Endothelial cell (in vitro differentiated cells): Measurements from ENCODE around the gene SLC43A3. TPM values are rescaled to one million over a fixed set of nuclear protein-coding genes. Genes with fewer than 3 reads are reported as not detected.

Experiments used
- DNase-seq: peaks from one replicate; pipeline ENCODE4 v3.0.0; 2021; ENCODE audit warnings: low spot score
- H3K27ac Mint-ChIP-seq: one replicate; pipeline ENCODE4 v1.8.0; 2021; ENCODE audit warnings: mixed read lengths, inconsistent platforms; ENCODE audit not compliant: unreplicated experiment
- H3K27me3 Mint-ChIP-seq: one replicate; pipeline ENCODE4 v1.8.0; 2021; ENCODE audit warnings: mild to moderate bottlenecking, moderate library complexity, mixed read lengths, inconsistent platforms; ENCODE audit not compliant: unreplicated experiment
- H3K36me3 Mint-ChIP-seq: one replicate; pipeline ENCODE4 v1.8.0; 2021; ENCODE audit warnings: mild to moderate bottlenecking, low read depth, mixed read lengths, inconsistent platforms; ENCODE audit not compliant: unreplicated experiment
- H3K4me1 Mint-ChIP-seq: one replicate; pipeline ENCODE4 v1.8.0; 2021; ENCODE audit warnings: mild to moderate bottlenecking, mixed read lengths, inconsistent platforms; ENCODE audit not compliant: unreplicated experiment
- H3K4me3 Mint-ChIP-seq: one replicate; pipeline ENCODE4 v1.8.0; 2021; ENCODE audit warnings: mild to moderate bottlenecking, mixed read lengths, inconsistent platforms; ENCODE audit not compliant: unreplicated experiment
- H3K9me3 Mint-ChIP-seq: one replicate; pipeline ENCODE4 v1.8.0; 2021; ENCODE audit warnings: mixed read lengths, inconsistent platforms; ENCODE audit not compliant: unreplicated experiment
- CTCF ChIP-seq: fragments of 200-600 bp; sonication (generic); IDR thresholded peaks from one replicate; pipeline ENCODE4 v1.5.0; 2021; ENCODE audit warnings: antibody characterized with exemption; ENCODE audit not compliant: unreplicated experiment
- total RNA-seq: library from RNA; stranded (reverse); fragmentation: NEBNext Ultra II Directional; extraction: Animal tissue kit (Norgen Biotek cat#: 25700); gene quantifications from one replicate; pipeline ENCODE4 v1.2.1, GENCODE V29; 2021; ENCODE audit not compliant: unreplicated experiment

The SLC43A3 gene
- total RNA-seq, 1 donor from 2014 or later = 17.5 TPM

DNA sequence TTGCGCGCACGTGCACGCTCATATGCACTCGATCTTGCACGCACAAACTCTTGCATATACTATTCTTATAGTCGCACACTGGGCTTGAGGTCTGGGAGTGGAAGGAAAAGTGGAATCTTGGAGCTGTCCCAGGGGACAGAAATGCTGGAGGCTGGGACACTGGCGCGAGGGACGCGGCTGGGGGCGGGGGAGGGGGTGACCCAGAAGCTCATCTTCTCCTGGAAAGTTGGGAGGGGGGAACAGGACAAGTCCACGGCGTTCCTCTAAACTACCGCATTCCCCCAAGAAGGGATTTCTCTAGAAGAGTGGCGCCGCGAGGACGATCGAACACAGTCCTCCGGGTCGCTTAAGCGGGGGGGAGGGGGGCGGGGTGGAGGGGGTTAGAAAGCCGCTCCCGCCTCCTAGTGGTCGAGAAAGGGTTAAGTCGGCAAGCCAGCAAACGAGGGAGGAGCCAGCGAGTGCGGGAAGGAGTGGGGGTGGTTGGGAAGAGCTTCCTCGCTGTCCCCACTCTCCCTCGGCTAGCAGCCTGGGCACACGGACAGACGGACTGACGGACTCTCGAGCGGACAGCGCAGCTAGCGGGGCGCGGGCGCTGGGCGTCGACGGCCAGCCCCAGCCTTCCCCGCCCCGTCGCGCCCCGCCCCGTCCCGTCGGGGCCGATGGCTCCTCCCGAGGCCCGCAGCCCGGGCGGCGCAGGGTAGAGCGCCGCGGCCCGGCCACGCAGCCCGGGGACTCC lies 33.3 kb upstream of the SLC43A3 start, which contains the start of gene RTN4RL2:
Gene RTN4RL2, plus strand, starts transcription at position 507 of the 736 bp plus-strand sequence. CDS start 338 bp downstream, outside the sequence.
- peaks cover 38% of the 10 kb centered on the region for H3K27me3 Mint-ChIP-seq
- peak; percentile 45 for TF ChIP-seq CTCF
- H3K36me3 Mint-ChIP-seq = no peaks in the 10 kb centered on the region
- H3K9me3 Mint-ChIP-seq = no peaks in the 10 kb centered on the region
- H3K4me3 Mint-ChIP-seq = peak within 1 kb of the TSS; percentile 88
- DNase-seq = peak; percentile 51
- H3K4me1 Mint-ChIP-seq = peaks cover 21% of the 10 kb centered on the region
- H3K27ac Mint-ChIP-seq = no peak within 1 kb of the TSS

DNA sequence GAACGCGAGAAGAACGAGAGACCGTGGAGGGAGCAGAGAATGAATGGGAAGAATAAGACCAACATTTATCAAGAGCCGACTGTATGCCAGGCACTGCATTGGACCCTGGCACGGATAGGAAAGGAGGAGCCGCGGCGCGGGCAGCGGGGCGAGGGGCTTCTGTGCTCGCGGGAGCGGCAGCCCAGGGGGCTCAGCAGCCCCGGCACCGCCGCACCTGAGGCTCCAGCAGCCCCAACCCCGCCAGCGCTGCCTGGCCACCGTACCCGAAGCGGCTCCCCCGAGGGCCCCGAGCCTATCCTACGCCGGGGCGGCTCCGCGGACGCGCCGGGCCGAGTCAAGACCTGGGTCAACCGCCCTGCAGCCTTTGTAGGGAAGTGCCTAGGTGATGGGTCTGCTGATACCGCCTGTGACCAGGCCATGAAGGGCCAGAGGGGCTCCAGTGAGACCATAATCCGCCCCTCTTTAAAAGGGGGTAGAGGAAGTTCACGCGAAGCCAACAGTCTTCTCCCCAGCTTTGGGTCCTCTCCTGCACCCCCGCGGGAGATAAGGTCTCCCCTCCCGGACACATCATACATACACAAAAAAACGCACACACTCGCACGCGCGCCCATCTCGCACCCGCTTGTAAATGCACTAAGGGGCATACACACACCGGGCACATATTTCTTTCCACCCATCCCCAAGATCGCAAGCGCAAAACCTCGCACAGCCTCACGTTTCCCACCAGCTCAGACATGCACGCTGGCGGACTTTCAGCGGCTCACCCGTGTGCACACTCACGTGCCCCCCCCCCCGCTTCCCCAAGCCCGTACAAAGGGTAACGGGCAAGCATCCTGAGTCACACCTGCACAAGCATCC lies 32.5 kb upstream of the SLC43A3 start:
- peak overlapping the region; percentile 3 for H3K27ac Mint-ChIP-seq
- peak; percentile 26 for DNase-seq

GRCh38 chr11:57458410-57459163 lies 31.7 kb upstream of the SLC43A3 start:
- H3K9me3 Mint-ChIP-seq = no peaks in the 10 kb centered on the region
- DNase-seq = peak; percentile 61
- no peaks in the 10 kb centered on the region for H3K36me3 Mint-ChIP-seq
- TF ChIP-seq CTCF = peak; percentile 84
- H3K27ac Mint-ChIP-seq = peak overlapping the region; percentile 3
- peaks cover 35% of the 10 kb centered on the region for H3K27me3 Mint-ChIP-seq
- H3K4me3 Mint-ChIP-seq = peak overlapping the region; percentile 73
- peaks cover 18% of the 10 kb centered on the region for H3K4me1 Mint-ChIP-seq

More for the DNA sequence above, 32.5 kb upstream of the SLC43A3 start:
- no peak for TF ChIP-seq CTCF
- H3K9me3 Mint-ChIP-seq = no peaks in the 10 kb centered on the region
- peak overlapping the region; percentile 88 for H3K4me3 Mint-ChIP-seq
- no peaks in the 10 kb centered on the region for H3K36me3 Mint-ChIP-seq
- H3K27me3 Mint-ChIP-seq = peaks cover 38% of the 10 kb centered on the region
- peaks cover 21% of the 10 kb centered on the region for H3K4me1 Mint-ChIP-seq

GRCh38 chr11:57458060-57458409 lies 31.1 kb upstream of the SLC43A3 start:
- H3K4me1 Mint-ChIP-seq = peaks cover 18% of the 10 kb centered on the region
- peaks cover 30% of the 10 kb centered on the region for H3K27me3 Mint-ChIP-seq
- TF ChIP-seq CTCF = no peak
- H3K36me3 Mint-ChIP-seq = no peaks in the 10 kb centered on the region
- no peak overlapping the region for H3K27ac Mint-ChIP-seq
- no peaks in the 10 kb centered on the region for H3K9me3 Mint-ChIP-seq
- H3K4me3 Mint-ChIP-seq = no peak overlapping the region
- DNase-seq = no peak
